GM18526 (cell line): ENCODE results near the gene MUS81.

Experiments used
- POLR2A ChIP-seq: IDR thresholded peaks from 3 replicates; pipeline ENCODE4 v1.6.1; 2011; ENCODE audit not compliant: insufficient read length; ENCODE audit errors: extremely low read depth

MUS81 gene

GRCh38 chr11:65862941-65863888 lies 3.0 kb downstream of the MUS81 start:
- no peak for TF ChIP-seq POLR2A

- TF ChIP-seq POLR2A, result no peak
Measured at GRCh38 chr11:65863889-65864705, 3.9 kb downstream of the MUS81 start.

- no peak for TF ChIP-seq POLR2A
Measured at GRCh38 chr11:65864706-65865471, 4.7 kb downstream of the MUS81 start.

- TF ChIP-seq POLR2A, result no peak
Measured at GRCh38 chr11:65865550-65866172, 5.4 kb downstream of the MUS81 start.

- no peak for TF ChIP-seq POLR2A
Measured at GRCh38 chr11:65866509-65867283, 6.5 kb downstream of the MUS81 start.

GRCh38 chr11:65867284-65868071 lies 7.2 kb downstream of the MUS81 start:
- no peak for TF ChIP-seq POLR2A

- no peak for TF ChIP-seq POLR2A
Measured at GRCh38 chr11:65868076-65868667, 7.9 kb downstream of the MUS81 start.

GRCh38 chr11:65868907-65869306 lies 8.7 kb downstream of the MUS81 start:
- no peak for TF ChIP-seq POLR2A

- no peak for TF ChIP-seq POLR2A
Measured at GRCh38 chr11:65869643-65870306, 9.5 kb downstream of the MUS81 start.

GRCh38 chr11:65870307-65870658 lies 10.1 kb downstream of the MUS81 start:
- no peak for TF ChIP-seq POLR2A

- no peak for TF ChIP-seq POLR2A
Measured at GRCh38 chr11:65870706-65871681, 10.8 kb downstream of the MUS81 start.
